Activated T-cell treated with anti-CD3 and anti-CD28 coated beads for 4 hours (primary cell): ENCODE data around the gene MACROD2.
"Not testable (repeated sequence)": the region's sequence is repeated elsewhere in the genome, so short reads cannot be mapped to it uniquely, and the experiment has no call there.

Source experiments
- DNase-seq: peaks from one replicate; pipeline ENCODE4 v3.0.0-alpha.2; 2020

The MACROD2 gene

GRCh38 chr20:14418376-14418775 lies 423.1 kb downstream of the MACROD2 start:
- DNase-seq: no peak

- DNase-seq: no peak
These were observed 427.6 kb downstream of the MACROD2 start for GRCh38 chr20:14422892-14423291.

DNA sequence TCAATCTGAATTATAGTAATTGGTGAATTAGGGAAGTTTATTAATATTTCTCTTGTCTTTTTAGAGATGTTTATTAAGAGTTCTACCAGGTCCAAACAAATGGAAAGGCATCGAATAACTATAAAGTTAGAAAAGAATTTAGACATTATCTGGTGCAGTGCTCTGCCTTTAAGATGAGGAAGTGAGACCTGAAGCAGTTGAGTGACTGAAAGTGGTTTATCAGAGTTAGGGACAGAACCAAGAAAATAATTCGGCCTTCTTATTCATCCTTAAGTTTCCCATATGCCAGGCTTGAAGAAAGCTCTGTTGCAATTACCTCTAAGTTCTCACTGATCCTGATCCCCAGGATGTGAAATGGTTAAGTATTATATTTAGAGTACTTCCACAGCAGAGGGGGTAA lies 436.3 kb downstream of the MACROD2 start:
- no peak for DNase-seq

- no peak for DNase-seq
These were observed 436.8 kb downstream of the MACROD2 start for GRCh38 chr20:14432085-14432484.

GRCh38 chr20:14432597-14432996 lies 437.3 kb downstream of the MACROD2 start:
- no peak for DNase-seq

DNA sequence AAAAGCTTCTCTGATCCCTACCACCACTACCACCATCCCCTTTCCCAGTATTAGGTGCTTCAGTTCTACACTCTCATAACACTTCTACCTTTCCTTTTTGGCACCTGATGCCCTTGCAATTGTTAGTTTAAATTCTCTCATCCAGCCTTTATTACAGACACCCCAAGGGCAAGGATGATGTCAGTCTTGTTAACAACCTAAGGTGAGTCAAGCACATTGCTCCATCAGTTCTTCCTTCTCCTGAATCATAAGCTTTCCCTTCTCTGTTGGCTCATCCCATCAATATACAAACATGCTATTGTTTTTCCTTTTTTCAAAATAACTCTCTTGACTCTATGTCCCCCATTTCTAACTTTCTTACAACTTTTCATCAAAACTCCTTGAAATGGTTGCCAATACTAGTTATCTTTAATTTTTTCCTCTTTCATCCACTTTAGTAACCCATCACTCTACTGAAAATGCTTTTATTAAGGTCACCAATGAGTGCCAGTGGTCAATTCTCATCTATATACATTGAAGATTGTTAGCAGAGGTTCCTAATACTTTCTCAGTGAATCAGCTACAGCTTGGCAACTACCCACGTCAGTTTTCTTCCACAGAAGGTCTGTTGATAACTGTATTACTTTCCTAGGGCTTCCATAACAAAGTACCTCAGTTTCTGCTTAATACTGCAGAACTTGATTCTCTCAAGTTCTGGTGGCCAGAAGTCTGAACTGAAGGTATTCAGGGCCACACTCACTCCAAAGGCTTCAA lies 439.2 kb downstream of the MACROD2 start:
- DNase-seq: no peak

DNA sequence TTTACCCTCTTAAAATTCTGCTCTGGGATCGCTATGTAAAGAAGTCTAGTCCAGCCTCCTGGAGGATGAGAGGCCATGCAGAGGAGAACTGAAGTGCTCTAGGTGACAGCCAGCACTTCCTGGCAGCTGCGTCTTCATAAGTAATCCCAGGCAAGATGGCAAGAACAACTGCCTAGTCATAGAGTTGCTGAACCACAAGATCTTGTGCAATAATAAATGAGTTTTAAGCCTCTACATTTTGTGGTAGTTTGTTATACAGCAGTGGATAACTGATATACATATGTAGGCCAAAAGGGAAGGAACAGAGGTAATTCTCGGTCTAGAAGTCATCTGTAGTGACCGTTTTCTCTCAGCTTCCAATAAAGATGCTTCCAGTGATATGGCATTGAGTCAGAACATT lies 445.9 kb downstream of the MACROD2 start:
- DNase-seq: no peak

GRCh38 chr20:14444106-14444505 lies 448.8 kb downstream of the MACROD2 start:
- DNase-seq: no peak

DNA sequence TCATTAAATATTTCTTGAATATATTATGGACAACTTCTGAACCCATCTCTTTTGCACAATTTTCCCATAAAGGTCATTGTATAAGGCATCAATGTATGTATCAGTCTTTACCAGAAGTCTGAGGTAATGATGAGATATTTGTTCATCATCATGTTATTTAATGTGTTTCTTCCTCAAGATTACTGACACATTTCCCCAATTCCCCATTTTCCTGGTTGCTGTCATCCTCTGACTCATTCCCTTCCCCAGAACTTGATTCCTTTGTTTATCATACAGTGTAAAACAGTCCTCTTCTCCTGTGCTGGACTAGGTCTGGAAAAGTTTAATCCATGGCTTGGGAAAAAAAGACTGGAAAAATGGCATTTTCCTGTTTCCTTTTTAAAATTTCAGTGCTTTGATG lies 450.0 kb downstream of the MACROD2 start:
- DNase-seq: no peak

DNA sequence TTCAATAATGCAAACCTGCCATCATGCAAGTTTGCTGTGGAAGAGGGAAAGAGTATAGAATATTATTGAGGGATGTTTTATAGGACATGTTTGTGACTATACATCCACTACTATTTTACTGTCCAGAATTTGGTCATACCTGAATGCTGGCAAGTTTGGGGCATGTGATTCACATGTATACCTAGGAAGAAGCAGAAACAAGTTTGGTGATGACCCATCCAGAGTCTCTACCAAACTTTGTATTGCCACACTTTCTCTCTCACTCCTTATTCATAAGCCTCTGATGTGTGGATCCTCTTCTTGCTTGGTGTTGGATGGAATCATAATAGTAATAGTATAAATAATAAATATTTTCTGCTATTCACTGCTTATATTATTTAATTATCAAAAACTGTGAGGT lies 450.6 kb downstream of the MACROD2 start:
- DNase-seq: no peak

GRCh38 chr20:14446446-14446845 lies 451.1 kb downstream of the MACROD2 start:
- no peak for DNase-seq

DNA sequence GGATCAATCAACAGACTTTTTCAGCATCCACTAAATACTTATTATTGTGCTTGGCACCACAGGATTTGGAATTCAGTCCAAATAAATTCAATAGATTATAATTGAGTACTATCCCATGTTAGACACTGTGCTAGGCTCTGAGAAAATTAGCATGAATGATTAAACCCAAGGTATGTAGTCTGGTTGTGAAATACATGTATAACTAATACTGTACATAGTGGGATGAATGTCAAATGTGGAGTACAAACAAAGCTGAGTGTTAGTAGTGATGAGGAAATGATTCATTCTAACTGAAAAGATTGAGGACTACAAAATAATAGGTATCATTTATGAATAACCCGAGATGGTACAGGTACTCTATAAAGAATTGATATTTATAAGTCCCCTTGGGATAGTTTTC lies 454.0 kb downstream of the MACROD2 start:
- no peak for DNase-seq

GRCh38 chr20:14450256-14450655 lies 454.9 kb downstream of the MACROD2 start:
- no peak for DNase-seq

DNA sequence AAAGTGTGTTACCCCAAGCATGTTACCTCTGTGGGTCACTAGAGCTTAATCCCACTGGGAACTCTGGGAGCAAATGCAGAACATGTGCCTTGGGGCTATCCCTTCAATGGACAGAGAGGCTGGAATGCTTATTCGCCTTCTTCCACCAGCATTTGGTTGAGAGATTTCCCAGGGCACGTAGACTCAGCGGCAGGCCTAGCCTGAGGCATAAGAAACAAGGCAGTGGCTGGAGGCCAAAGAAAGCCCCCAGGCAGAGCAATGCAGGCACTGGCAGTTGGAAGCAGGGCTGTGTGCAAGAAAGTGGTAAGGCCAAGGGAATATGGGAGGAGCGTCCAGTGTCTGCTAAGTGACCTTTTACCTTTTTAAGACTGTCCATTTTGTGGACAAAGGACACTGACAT lies 456.1 kb downstream of the MACROD2 start:
- DNase-seq: no peak

DNA sequence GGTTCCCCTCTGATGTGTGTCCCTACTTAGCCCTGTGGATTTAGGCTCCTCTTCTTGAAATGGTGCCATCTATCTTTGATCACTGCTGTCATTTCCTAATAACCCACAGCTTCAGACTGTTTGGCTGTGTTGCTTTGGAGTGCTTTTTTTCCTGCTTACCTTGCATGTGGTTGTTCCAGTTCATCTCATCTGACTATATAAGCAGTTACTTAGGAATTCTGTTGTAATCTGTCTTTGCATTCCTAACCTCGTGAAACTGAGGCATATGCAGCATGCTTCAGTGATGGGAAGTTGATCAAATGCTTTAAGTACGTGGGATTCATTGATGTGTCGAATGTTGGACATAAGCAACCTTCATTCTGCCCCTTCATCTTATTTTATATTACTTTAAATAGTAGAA lies 457.9 kb downstream of the MACROD2 start:
- DNase-seq: no peak

DNA sequence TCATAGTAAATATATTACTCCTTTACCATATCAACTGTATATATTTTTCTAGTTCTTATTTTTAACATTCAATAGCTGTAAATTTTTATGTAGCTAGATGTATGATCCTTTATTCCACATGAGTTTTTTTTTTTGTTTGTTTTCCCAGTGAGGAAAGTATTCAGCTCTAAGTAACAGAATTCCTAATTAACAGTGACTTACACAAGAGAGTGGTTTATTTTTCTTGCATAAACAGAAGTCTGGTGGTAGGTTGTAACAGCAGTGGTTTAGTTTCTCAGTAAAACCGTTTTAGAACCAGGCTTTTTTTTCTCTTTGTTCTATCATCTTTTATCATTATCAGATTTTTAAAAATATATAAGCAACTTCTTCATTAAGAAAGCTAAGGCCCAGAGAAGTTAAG lies 459.0 kb downstream of the MACROD2 start:
- DNase-seq: no peak

DNA sequence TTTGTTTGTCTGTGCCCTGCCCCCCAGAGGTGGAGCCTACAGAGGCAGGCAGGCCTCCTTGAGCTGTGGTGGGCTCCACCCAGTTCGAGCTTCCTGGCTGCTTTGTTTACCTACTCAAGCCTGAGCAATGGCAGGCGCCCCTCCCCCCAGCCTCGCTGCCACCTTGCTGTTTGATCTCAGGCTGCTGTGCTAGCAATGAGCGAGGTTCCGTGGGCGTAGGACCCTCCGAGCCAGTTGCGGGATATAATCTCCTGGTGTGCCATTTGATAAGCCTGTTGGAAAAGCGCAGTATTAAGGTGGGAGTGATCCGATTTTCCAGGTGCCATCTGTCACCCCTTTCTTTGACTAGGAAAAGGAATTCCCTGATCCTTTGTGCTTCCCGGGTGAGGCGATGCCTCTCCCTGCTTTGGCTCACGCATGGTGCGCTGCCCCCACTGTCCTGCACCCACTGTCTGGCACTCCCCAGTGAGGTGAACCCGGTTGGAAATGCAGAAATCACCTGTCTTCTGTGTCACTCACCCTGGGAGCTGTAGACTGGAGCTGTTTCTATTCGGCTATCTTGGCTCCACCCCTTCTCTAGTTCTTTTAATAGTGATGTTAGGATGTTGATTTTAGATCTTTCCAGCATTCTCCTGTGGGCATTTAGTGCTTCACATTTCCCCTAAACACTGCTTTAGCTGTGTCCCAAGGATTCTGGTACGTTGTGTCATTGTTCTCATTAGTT lies 471.9 kb downstream of the MACROD2 start:
- DNase-seq: not testable (repeated sequence)

- no peak for DNase-seq
These were observed 475.0 kb downstream of the MACROD2 start for GRCh38 chr20:14470231-14470899.

DNA sequence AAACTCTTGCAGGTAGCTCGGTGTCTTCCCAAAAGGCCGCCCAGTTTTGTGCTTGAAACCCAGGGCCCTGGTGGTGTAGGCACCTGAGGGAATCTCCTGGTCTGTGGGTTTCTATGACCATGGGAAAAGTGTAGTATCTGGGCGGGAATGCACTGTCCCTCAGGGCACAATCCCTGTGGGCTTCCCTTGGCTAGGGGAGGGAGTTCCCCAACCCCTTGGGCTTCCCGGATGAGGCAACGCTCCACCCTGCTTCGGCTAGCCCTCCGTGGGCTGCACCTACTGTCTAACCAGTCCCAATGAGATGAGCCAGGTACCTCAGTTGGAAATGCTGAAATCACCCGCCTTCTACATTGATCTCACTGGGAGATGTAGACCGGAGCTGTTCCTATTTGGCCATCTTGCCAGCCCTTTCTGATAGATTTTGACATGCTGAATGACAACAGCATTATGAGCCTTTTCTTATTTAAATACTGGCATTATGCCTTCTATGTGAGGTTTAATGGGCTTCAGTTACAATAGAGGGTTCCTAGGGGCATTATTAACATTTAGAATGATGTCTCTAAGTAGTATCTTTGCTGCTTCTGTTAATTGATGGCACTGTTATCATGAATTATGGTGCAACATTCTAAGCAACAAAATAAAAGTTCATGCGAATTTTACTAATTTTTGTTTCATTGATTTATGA lies 475.8 kb downstream of the MACROD2 start:
- no peak for DNase-seq

- no peak for DNase-seq
These were observed 481.8 kb downstream of the MACROD2 start for GRCh38 chr20:14477125-14477524.

- no peak for DNase-seq
These were observed 482.8 kb downstream of the MACROD2 start for GRCh38 chr20:14478126-14478525.

GRCh38 chr20:14481863-14482262 lies 486.5 kb downstream of the MACROD2 start:
- no peak for DNase-seq

- no peak for DNase-seq
These were observed 492.9 kb downstream of the MACROD2 start for GRCh38 chr20:14488212-14488611.
